ENCODE data around the gene HINT1.

Gene HINT1

GRCh38 chr5:131165119-131165727 lies at the start of gene HINT1:
TSS of gene HINT1 (minus strand) at chr5:131165256. CDS start at chr5:131165205, 51 bp downstream.
- TF ChIP-seq, protein P1, sequence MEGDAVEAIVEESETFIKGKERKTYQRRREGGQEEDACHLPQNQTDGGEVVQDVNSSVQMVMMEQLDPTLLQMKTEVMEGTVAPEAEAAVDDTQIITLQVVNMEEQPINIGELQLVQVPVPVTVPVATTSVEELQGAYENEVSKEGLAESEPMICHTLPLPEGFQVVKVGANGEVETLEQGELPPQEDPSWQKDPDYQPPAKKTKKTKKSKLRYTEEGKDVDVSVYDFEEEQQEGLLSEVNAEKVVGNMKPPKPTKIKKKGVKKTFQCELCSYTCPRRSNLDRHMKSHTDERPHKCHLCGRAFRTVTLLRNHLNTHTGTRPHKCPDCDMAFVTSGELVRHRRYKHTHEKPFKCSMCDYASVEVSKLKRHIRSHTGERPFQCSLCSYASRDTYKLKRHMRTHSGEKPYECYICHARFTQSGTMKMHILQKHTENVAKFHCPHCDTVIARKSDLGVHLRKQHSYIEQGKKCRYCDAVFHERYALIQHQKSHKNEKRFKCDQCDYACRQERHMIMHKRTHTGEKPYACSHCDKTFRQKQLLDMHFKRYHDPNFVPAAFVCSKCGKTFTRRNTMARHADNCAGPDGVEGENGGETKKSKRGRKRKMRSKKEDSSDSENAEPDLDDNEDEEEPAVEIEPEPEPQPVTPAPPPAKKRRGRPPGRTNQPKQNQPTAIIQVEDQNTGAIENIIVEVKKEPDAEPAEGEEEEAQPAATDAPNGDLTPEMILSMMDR (IDR thresholded peaks at IDR 0.05; ENCODE audit: control insufficient read depth, insufficient read depth, low read depth, low read length, missing control alignments), result no peak
- peak; percentile 51 for DNase-seq (ENCODE audit: low read depth)
- peak within 1 kb of the TSS; percentile 93 for H3K4me3 ChIP-seq (ENCODE audit: control insufficient read depth, low read depth, low read length)

GRCh38 chr5:131214609-131215227 lies 49.7 kb upstream of the HINT1 start:
- TF ChIP-seq, protein P1 (IDR thresholded peaks at IDR 0.05; ENCODE audit: control insufficient read depth, insufficient read depth, low read depth, low read length, missing control alignments), result no peak
- H3K4me3 ChIP-seq (ENCODE audit: control insufficient read depth, low read depth, low read length), result no peak overlapping the region
- no peak for DNase-seq (ENCODE audit: low read depth)

GRCh38 chr5:131212471-131213021 lies 47.5 kb upstream of the HINT1 start:
- no peak for DNase-seq (ENCODE audit: low read depth)
- TF ChIP-seq, protein P1 (IDR thresholded peaks at IDR 0.05; ENCODE audit: control insufficient read depth, insufficient read depth, low read depth, low read length, missing control alignments), result no peak
- H3K4me3 ChIP-seq (ENCODE audit: control insufficient read depth, low read depth, low read length), result no peak overlapping the region

DNA sequence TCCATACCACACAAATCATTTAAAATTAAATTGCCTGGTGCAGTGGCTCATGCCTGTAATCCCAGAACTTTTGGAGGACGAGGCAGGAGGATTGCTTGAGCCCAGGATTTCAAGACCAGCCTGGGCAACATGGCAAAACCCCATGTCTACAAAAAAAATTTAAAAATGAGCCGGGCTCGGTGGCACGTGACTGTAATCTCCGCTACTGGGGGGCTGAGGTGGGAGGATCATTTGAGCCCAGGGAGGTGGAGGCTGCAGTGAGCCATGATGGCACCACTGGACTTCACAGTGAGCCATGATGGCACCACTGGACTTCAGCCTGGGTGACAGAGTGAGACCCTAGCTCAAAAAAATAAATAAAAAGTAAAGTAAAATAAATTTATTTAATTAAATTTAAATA lies 46.6 kb upstream of the HINT1 start:
- no peak for DNase-seq (ENCODE audit: low read depth)
- H3K4me3 ChIP-seq (ENCODE audit: control insufficient read depth, low read depth, low read length), result no peak overlapping the region
- TF ChIP-seq, protein P1 (IDR thresholded peaks at IDR 0.05; ENCODE audit: control insufficient read depth, insufficient read depth, low read depth, low read length, missing control alignments), result no peak

DNA sequence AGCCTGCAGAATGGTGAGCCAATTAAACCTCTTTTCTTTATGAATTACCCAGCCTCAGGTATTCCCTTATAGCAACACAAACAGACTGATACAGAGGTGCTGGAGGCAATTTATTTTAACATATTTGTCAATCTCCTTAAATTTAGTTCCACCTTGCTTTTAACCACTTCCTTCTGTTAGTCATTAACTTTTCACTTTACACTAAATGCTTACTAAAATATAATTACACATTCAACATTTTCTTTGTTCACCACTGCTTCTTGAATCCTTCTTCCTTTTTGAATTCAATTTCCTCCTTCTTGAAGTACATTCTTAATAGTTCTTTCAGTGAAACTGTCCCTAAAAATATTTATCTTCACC lies 45.1 kb upstream of the HINT1 start:
- TF ChIP-seq, protein P1 (IDR thresholded peaks at IDR 0.05; ENCODE audit: control insufficient read depth, insufficient read depth, low read depth, low read length, missing control alignments), result no peak
- H3K4me3 ChIP-seq (ENCODE audit: control insufficient read depth, low read depth, low read length), result no peak overlapping the region
- DNase-seq (ENCODE audit: low read depth), result no peak

GRCh38 chr5:131209506-131210150 lies 44.6 kb upstream of the HINT1 start:
- H3K4me3 ChIP-seq (ENCODE audit: control insufficient read depth, low read depth, low read length), result no peak overlapping the region
- no peak for DNase-seq (ENCODE audit: low read depth)
- TF ChIP-seq, protein P1 (IDR thresholded peaks at IDR 0.05; ENCODE audit: control insufficient read depth, insufficient read depth, low read depth, low read length, missing control alignments), result no peak
